ENCODE measurements around the gene PBX4. TPM values are rescaled to one million over a fixed set of nuclear protein-coding genes. Genes with fewer than 3 reads are reported as not detected.

The PBX4 gene
- polyA plus RNA-seq, 1 donor = 2.3 TPM

DNA sequence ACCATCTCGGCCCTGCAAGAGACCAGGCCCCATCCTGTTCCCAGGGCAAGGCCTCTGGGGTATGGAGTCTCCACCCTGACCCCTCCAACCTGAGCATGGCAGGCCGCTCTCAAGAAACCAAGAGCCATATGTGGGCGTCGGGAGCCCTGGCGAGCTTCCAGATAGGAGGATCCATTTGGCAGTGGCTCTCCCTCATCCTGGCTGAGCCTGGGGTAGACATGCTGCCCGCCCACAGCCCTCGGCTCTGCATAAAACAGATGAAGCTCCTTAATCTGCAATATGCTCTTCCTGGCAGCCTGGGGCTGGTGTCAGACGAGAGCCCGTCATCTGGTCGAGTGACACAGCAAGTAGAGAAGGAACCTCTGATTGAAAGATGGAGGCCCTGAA is 38.9 kb upstream of the PBX4 start:
- peaks cover 81% of the 10 kb centered on the region for H3K36me3 ChIP-seq (ENCODE audit: control insufficient read depth, insufficient read depth, low read length)
- DNase-seq = no peak

DNA sequence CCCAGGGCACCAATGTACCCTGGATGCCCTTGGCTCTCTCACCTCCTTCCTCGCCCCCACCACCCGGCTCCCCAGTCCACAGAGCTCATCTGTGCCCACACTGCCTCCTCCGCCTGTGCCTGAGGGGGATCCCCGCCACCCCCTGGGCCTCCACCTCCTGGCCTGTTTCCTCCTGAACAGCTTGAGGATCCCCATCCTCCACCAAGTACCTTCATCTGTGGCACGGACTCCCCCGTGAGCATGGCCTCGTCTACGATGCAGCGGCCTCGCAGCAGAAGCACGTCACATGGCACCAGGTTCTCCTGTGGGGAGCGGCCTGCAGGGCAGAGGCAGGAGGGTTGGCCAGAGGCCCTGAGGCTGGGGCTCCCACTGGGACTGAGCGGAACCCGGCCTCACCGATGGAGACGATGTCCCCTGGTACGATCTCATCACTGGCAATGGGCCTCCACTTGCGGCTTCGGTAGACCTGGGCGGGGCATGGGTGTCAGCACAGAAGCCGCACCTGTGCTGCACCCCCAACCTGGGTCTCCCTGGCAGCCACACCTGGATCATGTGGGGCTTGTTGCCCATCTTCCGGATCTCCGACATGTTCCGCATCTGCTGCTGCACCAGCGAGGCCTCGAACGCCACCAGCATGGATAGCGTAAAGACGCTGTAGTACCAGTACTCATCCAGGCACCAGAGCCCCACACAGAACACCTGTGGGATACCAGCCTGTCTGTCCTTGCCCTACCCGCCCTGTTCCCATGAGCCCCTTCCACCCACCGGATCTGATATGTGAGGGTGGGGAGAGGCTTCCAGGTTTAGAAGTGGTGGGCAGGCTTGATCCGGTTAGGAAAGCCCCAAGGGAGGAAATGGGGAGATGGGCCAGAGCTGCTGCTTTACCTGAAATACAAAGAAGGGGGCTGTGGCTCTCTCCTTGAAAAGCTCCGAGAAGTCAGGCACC is 38.2 kb upstream of the PBX4 start:
- Histone ChIP-seq H3K27ac (ENCODE audit: low read length) (no peak overlapping the region), H3K9me3 (ENCODE audit: control insufficient read depth, low read depth, low read length) (no peaks in the 10 kb centered on the region), H3K27me3 (ENCODE audit: control insufficient read depth, insufficient read depth, low read length) (no peaks in the 10 kb centered on the region), H3K36me3 (ENCODE audit: control insufficient read depth, insufficient read depth, low read length) (peaks cover 85% of the 10 kb centered on the region), H3K4me3 (ENCODE audit: low read length) (no peak overlapping the region), H3K4me1 (ENCODE audit: control insufficient read depth, insufficient read depth, low read length) (no peaks in the 10 kb centered on the region)
- WGBS (ENCODE audit: insufficient coverage, low lambda C conversion rate) = no CpG with 5 or more reads among the region's 33 CpGs
- no peak for DNase-seq

More for the DNA sequence above, 38.9 kb upstream of the PBX4 start:
- Histone ChIP-seq H3K4me1 (ENCODE audit: control insufficient read depth, insufficient read depth, low read length) (peaks cover 4% of the 10 kb centered on the region), H3K27me3 (ENCODE audit: control insufficient read depth, insufficient read depth, low read length) (no peaks in the 10 kb centered on the region), H3K27ac (ENCODE audit: low read length) (no peak overlapping the region), H3K4me3 (ENCODE audit: low read length) (no peak overlapping the region), H3K9me3 (ENCODE audit: control insufficient read depth, low read depth, low read length) (no peaks in the 10 kb centered on the region)
- no CpG with 5 or more reads among the region's 10 CpGs for WGBS (ENCODE audit: insufficient coverage, low lambda C conversion rate)

DNA sequence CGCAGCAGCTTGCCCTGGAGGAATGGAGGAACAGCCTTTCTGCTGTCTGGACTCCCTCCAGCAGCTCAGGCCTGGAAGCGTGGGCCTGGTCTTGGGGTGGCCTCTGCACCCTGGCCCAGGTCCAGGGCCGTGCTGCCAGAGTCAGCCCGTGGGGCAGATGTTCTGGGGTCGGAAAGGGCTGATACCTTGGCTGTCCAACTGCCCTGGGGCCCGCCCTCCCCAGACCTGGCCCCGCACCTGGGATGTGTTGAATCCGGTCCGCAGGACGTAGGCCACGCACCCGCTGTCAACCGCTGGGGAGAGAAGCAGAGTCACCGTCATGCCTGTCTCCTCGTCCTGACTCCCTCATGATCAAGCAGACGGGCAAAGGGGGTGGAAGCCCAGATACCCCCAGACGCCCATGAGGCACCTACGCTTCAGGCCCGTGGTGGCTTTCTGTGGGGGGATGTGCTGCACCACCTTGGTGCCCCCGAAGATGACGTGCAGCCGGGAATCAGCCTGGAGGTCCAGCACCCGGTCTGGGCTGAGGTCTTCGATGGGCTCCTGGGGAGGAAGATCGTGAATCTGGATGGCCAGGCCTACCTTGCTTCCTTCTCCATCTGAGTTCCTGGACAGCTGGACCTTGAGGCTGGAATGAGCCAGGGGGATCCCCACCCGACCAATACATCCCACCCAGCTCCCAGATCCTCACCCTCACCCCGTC is 37.3 kb upstream of the PBX4 start:
- Histone ChIP-seq H3K4me3 (ENCODE audit: low read length) (no peak overlapping the region), H3K27ac (ENCODE audit: low read length) (no peak overlapping the region), H3K9me3 (ENCODE audit: control insufficient read depth, low read depth, low read length) (no peaks in the 10 kb centered on the region), H3K36me3 (ENCODE audit: control insufficient read depth, insufficient read depth, low read length) (peaks cover 88% of the 10 kb centered on the region), H3K4me1 (ENCODE audit: control insufficient read depth, insufficient read depth, low read length) (no peaks in the 10 kb centered on the region), H3K27me3 (ENCODE audit: control insufficient read depth, insufficient read depth, low read length) (no peaks in the 10 kb centered on the region)
- DNase-seq = no peak
- WGBS (ENCODE audit: insufficient coverage, low lambda C conversion rate) = no CpG with 5 or more reads among the region's 27 CpGs

DNA sequence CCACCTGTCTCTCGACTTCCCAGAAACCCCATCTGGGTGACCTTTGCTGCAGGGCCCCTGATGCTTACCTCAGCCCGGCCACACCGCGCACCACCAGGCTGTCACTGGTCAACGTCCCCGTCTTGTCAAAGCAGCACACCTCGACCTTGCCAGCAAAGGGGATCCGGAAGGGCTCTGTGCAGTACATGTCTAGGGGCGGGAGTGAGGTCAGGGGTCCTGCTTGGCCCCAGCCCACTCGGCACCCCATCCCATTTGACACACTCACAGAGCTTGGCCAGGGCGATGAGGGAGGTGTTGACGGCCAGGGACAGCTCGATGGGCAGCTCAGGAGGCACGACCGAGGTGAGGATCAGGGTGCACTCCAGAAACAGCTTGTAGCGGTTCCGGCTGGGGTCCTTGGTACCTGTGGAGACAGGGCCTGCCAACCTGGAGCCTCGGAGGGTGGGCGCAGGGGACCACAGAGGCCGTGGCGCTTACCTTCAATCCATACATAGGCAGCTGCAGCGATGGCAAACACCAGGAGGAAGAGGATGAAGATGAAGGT is 36.6 kb upstream of the PBX4 start:
- WGBS (ENCODE audit: insufficient coverage, low lambda C conversion rate) = no CpG with 5 or more reads among the region's 22 CpGs
- Histone ChIP-seq H3K4me3 (ENCODE audit: low read length) (no peak overlapping the region), H3K9me3 (ENCODE audit: control insufficient read depth, low read depth, low read length) (no peaks in the 10 kb centered on the region), H3K4me1 (ENCODE audit: control insufficient read depth, insufficient read depth, low read length) (no peaks in the 10 kb centered on the region), H3K27ac (ENCODE audit: low read length) (no peak overlapping the region), H3K27me3 (ENCODE audit: control insufficient read depth, insufficient read depth, low read length) (no peaks in the 10 kb centered on the region), H3K36me3 (ENCODE audit: control insufficient read depth, insufficient read depth, low read length) (peaks cover 95% of the 10 kb centered on the region)
- no peak for DNase-seq

DNA sequence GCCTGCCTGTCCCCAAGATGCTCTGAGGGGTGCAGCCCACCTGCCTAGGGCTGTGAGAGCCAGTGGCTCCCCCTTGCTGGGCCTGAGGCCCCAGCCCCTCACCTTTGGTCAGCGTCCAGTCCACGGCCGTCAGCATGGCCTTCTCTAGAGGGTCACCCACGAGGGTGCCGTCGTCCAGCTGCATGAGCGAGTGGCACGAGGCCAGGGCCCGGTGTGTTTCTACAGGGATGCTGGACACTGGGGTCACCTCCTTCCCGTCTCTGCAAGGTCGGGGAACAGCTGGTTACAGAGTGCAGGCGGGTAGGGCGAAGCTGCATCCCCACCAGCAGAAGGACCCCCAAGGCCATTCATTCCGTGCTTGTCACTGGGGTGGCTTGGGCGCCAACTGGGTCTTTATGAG is 36.0 kb upstream of the PBX4 start:
- peaks cover 96% of the 10 kb centered on the region for H3K36me3 ChIP-seq (ENCODE audit: control insufficient read depth, insufficient read depth, low read length)
- no peak overlapping the region for H3K27ac ChIP-seq (ENCODE audit: low read length)
- WGBS (ENCODE audit: insufficient coverage, low lambda C conversion rate) = no CpG with 5 or more reads among the region's 15 CpGs
- no peaks in the 10 kb centered on the region for H3K9me3 ChIP-seq (ENCODE audit: control insufficient read depth, low read depth, low read length)
- H3K4me3 ChIP-seq (ENCODE audit: low read length) = no peak overlapping the region
- DNase-seq = no peak
- H3K27me3 ChIP-seq (ENCODE audit: control insufficient read depth, insufficient read depth, low read length) = no peaks in the 10 kb centered on the region
- no peaks in the 10 kb centered on the region for H3K4me1 ChIP-seq (ENCODE audit: control insufficient read depth, insufficient read depth, low read length)

DNA sequence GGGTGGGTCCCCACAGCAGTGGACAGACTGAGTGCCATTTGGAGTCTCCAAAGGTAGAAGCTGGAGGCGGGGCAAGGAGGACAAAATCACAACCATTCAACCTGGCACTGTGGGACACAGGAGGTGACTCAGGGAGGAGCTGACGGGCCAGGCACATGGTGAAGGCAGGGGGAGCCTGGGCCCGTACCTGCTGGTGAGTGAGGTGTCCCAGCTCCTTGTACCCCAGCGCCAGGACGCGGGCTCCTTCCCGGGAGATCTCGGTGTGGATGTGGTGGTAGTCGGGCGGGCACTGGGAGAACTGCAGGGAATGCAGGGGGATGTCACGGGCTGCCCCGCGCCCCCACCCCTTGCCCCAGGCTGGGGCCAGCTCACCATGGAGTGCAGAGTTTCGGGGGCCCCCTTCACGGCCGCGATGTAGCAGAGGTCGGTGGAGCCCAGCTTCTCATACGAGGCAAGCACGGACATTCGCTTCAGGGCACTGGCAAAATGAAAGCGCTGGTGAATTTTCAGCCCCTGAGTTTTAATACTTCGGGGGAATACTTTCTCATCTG is 35.2 kb upstream of the PBX4 start:
- no peaks in the 10 kb centered on the region for H3K4me1 ChIP-seq (ENCODE audit: control insufficient read depth, insufficient read depth, low read length)
- no peak overlapping the region for H3K27ac ChIP-seq (ENCODE audit: low read length)
- H3K4me3 ChIP-seq (ENCODE audit: low read length) = no peak overlapping the region
- H3K27me3 ChIP-seq (ENCODE audit: control insufficient read depth, insufficient read depth, low read length) = no peaks in the 10 kb centered on the region
- WGBS (ENCODE audit: insufficient coverage, low lambda C conversion rate) = no CpG with 5 or more reads among the region's 23 CpGs
- DNase-seq = no peak
- H3K36me3 ChIP-seq (ENCODE audit: control insufficient read depth, insufficient read depth, low read length) = peaks cover 95% of the 10 kb centered on the region
- H3K9me3 ChIP-seq (ENCODE audit: control insufficient read depth, low read depth, low read length) = no peaks in the 10 kb centered on the region

DNA sequence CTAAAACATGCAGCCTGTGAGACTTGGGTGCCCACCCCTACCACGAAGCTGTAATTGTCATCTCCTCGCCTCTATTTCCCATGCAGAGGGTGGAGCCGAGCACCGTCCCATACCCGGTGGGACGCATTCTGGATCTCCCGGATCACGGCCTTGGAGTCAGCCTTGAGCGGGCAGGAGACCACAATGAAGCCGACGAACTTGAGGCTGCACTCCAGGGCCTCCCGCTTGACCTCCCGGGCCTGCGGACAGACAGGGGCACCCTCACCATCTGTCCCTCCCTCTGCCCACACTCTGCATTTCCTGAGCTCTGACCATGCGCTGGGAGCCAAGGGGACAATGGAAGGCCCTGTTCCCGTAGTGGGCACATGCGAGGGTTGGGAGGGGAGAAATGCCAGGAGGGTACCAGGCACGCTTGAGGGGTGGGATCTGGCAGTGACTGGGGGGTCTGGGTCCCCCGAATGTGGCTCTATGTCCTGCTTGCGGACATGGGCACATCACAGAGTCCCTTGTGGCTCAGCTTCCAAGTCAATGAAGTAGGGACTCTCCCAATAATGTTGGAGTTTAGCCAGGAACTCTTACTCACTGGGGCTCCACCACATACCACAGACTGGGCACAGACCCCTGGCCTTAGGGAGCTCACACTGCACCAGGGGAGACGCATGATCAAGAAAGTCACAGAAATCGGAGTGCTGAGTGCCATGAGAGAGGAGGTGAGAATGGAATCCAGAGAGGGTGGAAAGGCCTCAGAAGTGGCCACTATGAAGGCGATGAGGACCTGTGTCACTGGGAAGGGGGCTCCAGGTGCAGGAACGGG is 34.2 kb upstream of the PBX4 start:
- no peaks in the 10 kb centered on the region for H3K4me1 ChIP-seq (ENCODE audit: control insufficient read depth, insufficient read depth, low read length)
- H3K36me3 ChIP-seq (ENCODE audit: control insufficient read depth, insufficient read depth, low read length) = peaks cover 89% of the 10 kb centered on the region
- H3K4me3 ChIP-seq (ENCODE audit: low read length) = no peak overlapping the region
- no peak for DNase-seq
- no peak overlapping the region for H3K27ac ChIP-seq (ENCODE audit: low read length)
- H3K9me3 ChIP-seq (ENCODE audit: control insufficient read depth, low read depth, low read length) = no peaks in the 10 kb centered on the region
- no peaks in the 10 kb centered on the region for H3K27me3 ChIP-seq (ENCODE audit: control insufficient read depth, insufficient read depth, low read length)
- WGBS (ENCODE audit: insufficient coverage, low lambda C conversion rate) = 100% methylated on average over 3 of the region's 24 CpGs

DNA sequence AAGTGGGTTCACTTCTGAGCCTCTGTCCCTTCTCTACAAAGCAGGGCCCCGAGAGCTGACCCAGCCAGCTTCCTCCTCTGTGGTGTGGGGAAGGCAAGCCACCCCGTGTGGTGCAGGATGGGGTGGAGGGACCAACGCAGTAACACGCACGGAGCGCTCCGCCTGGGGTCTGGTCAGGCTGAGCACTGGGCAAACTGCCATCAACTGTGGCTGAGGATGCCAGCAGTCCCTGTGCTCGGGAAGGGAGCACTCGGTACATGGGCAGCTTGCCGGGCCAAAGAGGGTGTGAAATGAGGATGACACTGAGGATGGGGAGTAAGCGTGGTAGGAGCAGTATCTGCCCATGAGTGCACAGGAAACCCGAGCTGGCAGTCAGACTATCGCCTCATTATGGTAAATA is 32.6 kb upstream of the PBX4 start:
- Histone ChIP-seq H3K27me3 (ENCODE audit: control insufficient read depth, insufficient read depth, low read length) (no peaks in the 10 kb centered on the region), H3K27ac (ENCODE audit: low read length) (no peak overlapping the region), H3K36me3 (ENCODE audit: control insufficient read depth, insufficient read depth, low read length) (peaks cover 89% of the 10 kb centered on the region), H3K4me3 (ENCODE audit: low read length) (no peak overlapping the region), H3K4me1 (ENCODE audit: control insufficient read depth, insufficient read depth, low read length) (no peaks in the 10 kb centered on the region), H3K9me3 (ENCODE audit: control insufficient read depth, low read depth, low read length) (no peaks in the 10 kb centered on the region)
- WGBS (ENCODE audit: insufficient coverage, low lambda C conversion rate) = no CpG with 5 or more reads among the region's 13 CpGs
- no peak for DNase-seq

DNA sequence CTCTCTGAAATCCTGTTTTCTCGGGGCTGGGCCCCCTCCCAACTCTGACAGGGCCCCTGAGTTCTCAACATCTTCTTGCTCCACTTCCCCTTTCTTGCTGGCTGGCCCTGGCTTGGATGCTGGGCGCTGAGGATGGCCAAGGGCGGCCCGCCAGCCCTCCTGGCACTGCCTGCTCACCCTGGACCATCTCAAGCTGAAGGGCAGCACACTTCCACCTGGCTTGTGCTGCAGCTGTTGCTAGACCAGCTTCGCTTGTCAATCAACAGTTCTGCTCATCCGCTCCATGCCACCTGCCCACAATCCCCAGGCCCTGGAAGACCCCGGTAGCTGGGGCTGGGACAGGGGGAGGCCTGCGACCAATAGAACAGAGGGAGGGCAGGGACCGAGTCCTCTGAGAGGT is 31.8 kb upstream of the PBX4 start:
- Histone ChIP-seq H3K36me3 (ENCODE audit: control insufficient read depth, insufficient read depth, low read length) (peaks cover 89% of the 10 kb centered on the region), H3K27ac (ENCODE audit: low read length) (no peak overlapping the region), H3K4me1 (ENCODE audit: control insufficient read depth, insufficient read depth, low read length) (no peaks in the 10 kb centered on the region), H3K27me3 (ENCODE audit: control insufficient read depth, insufficient read depth, low read length) (no peaks in the 10 kb centered on the region), H3K9me3 (ENCODE audit: control insufficient read depth, low read depth, low read length) (no peaks in the 10 kb centered on the region), H3K4me3 (ENCODE audit: low read length) (no peak overlapping the region)
- WGBS (ENCODE audit: insufficient coverage, low lambda C conversion rate) = no CpG with 5 or more reads among the region's 9 CpGs
- no peak for DNase-seq

DNA sequence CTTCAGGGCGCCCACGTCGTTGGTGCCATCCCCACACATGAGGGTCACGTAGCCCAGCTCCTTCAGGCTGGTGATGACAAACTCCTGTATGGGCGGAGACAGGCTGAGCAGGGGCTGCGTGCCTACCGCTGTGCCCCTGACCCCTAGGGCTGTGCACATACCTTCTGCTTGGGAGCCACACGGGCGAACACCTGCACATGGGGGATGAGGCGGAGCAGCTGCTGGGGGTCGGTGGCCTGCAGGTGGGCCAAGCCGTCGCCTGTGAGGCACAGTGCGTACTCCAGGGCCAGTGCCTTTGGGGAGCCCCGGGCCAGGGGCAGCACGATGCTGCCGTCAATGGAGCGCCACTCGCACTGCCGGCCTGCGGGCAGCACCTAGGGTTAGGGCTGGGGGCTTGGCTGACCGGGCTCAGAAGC is 31.1 kb upstream of the PBX4 start:
- Histone ChIP-seq H3K4me1 (ENCODE audit: control insufficient read depth, insufficient read depth, low read length) (no peaks in the 10 kb centered on the region), H3K36me3 (ENCODE audit: control insufficient read depth, insufficient read depth, low read length) (peaks cover 87% of the 10 kb centered on the region), H3K27me3 (ENCODE audit: control insufficient read depth, insufficient read depth, low read length) (no peaks in the 10 kb centered on the region), H3K4me3 (ENCODE audit: low read length) (no peak overlapping the region), H3K27ac (ENCODE audit: low read length) (no peak overlapping the region), H3K9me3 (ENCODE audit: control insufficient read depth, low read depth, low read length) (no peaks in the 10 kb centered on the region)
- DNase-seq = no peak
- no CpG with 5 or more reads among the region's 22 CpGs for WGBS (ENCODE audit: insufficient coverage, low lambda C conversion rate)

Measured in large intestine (tissue), 3 donors.